ENCODE measurements around the gene F5.

DNA sequence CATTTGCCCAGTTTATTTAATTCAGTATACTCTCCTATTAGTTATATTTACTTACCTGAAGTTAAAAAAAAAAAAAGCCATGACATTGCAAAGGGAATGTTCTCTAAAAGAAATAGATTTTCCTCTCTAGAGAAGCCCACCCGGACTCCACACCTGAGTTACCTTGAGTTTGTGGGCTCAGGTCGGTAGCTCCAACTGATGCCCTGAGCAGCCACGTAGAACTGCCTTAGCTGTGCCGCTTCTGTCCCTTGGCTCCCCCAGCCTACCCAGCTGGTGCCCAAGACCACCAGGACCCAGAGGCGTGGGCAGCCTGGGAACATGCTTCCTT is 250 bp downstream of the F5 start:
- TF ChIP-seq YY1 (IDR thresholded peaks at IDR 0.05; ENCODE audit: low read depth) (no peak), RAD21 (IDR thresholded peaks at IDR 0.05; ENCODE audit: low read depth) (no peak), EP300 (IDR thresholded peaks at IDR 0.05; ENCODE audit: borderline replicate concordance) (no peak), USF1 (IDR thresholded peaks at IDR 0.05) (no peak), CEBPB (IDR thresholded peaks at IDR 0.05) (no peak), ZBTB7A (IDR thresholded peaks at IDR 0.05; ENCODE audit: low read depth) (no peak), TCF12 (IDR thresholded peaks at IDR 0.05; ENCODE audit: low read depth) (no peak)
- TF ChIP-seq, protein P1, sequence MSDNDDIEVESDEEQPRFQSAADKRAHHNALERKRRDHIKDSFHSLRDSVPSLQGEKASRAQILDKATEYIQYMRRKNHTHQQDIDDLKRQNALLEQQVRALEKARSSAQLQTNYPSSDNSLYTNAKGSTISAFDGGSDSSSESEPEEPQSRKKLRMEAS (IDR thresholded peaks at IDR 0.05) = no peak
- TF ChIP-seq, protein P2, sequence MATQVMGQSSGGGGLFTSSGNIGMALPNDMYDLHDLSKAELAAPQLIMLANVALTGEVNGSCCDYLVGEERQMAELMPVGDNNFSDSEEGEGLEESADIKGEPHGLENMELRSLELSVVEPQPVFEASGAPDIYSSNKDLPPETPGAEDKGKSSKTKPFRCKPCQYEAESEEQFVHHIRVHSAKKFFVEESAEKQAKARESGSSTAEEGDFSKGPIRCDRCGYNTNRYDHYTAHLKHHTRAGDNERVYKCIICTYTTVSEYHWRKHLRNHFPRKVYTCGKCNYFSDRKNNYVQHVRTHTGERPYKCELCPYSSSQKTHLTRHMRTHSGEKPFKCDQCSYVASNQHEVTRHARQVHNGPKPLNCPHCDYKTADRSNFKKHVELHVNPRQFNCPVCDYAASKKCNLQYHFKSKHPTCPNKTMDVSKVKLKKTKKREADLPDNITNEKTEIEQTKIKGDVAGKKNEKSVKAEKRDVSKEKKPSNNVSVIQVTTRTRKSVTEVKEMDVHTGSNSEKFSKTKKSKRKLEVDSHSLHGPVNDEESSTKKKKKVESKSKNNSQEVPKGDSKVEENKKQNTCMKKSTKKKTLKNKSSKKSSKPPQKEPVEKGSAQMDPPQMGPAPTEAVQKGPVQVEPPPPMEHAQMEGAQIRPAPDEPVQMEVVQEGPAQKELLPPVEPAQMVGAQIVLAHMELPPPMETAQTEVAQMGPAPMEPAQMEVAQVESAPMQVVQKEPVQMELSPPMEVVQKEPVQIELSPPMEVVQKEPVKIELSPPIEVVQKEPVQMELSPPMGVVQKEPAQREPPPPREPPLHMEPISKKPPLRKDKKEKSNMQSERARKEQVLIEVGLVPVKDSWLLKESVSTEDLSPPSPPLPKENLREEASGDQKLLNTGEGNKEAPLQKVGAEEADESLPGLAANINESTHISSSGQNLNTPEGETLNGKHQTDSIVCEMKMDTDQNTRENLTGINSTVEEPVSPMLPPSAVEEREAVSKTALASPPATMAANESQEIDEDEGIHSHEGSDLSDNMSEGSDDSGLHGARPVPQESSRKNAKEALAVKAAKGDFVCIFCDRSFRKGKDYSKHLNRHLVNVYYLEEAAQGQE (IDR thresholded peaks at IDR 0.05; ENCODE audit: low read depth) = no peak

Data from Ishikawa (cell line).